ENCODE data around the gene SLC22A31.

GRCh38 chr16:89178453-89179147, 21.7 kb downstream of the SLC22A31 start:
- TF ChIP-seq POLR2AphosphoS5 (IDR thresholded peaks at IDR 0.05; ENCODE audit: borderline replicate concordance, low read depth, low read length) (no peak), EZH2 (IDR thresholded peaks at IDR 0.05) (no peak)

All from SK-N-MC (cell line).